Thyroid gland (tissue), 4 donors: ENCODE data around the gene CLEC19A. TPM values are rescaled to one million over a fixed set of nuclear protein-coding genes. Genes with fewer than 3 reads are reported as not detected.
A peak's percentile ranks its signal among the peaks of the same experiment; 100 is the strongest.

Source experiments
- DNase-seq, 2 donors: peaks; one replicate each; pipeline ENCODE4 v3.0.0-alpha.2; 2019
- H3K27ac ChIP-seq, 3 donors: fragments of 200-600 bp; sonication (generic); 1 replicate in 2 of 3; 2 replicates in 1 of 3; pipeline ENCODE4 v1.5.1; 2016 to 2019; ENCODE audit warnings: mild to moderate bottlenecking in 1 of 3, moderate library complexity in 1 of 3
- H3K27me3 ChIP-seq: fragments of 200-600 bp; sonication (generic); one replicate; pipeline ENCODE4 v1.5.1; 2019
- H3K36me3 ChIP-seq, 2 donors: fragments of 200-600 bp; sonication (generic); one replicate each; pipeline ENCODE4 v1.5.1; 2016 to 2019
- H3K4me1 ChIP-seq, 2 donors: fragments of 200-600 bp; sonication (generic); one replicate each; pipeline ENCODE4 v1.5.1; 2017 to 2019
- H3K4me3 ChIP-seq, 3 donors: fragments of 200-600 bp; sonication (generic); replicated peaks in 1 of 3; 1 replicate in 2 of 3; 2 replicates in 1 of 3; pipeline ENCODE4 v1.5.1; 2016; ENCODE audit warnings: mild to moderate bottlenecking in 1 of 3
- H3K9me3 ChIP-seq: fragments of 200-600 bp; sonication (generic); one replicate; pipeline ENCODE4 v1.5.1; 2017
- CTCF ChIP-seq, 6 experiments: fragments of 200-600 bp in 3 of 6; fragments of 450-650 bp in 3 of 6; sonication (generic) in 3 of 6; IDR thresholded peaks; one replicate each; pipeline ENCODE4 v1.5.1; 2016 to 2019; ENCODE audit warnings: antibody characterized with exemption in 6 of 6, mild to moderate bottlenecking in 2 of 6, inconsistent platforms in 1 of 6, moderate library complexity in 1 of 6
- POLR2A ChIP-seq, 2 donors: fragments of 450-650 bp; IDR thresholded peaks; one replicate each; pipeline ENCODE4 v1.6.1; 2017; ENCODE audit warnings: antibody characterized with exemption in 2 of 2, mild to moderate bottlenecking in 2 of 2, moderate library complexity in 1 of 2
- WGBS, 2 donors: methylation state at CpG; one replicate each; pipeline ENCODE4 v1.1.5; 2017; 5-methylcytosine and 5-hydroxymethylcytosine counted together
- intact Hi-C: fragments of 100-400 bp; cut with DNase I; formaldehyde crosslinking; loops from one replicate; pipeline ENCODE4 v1.15.1; 2023
- total RNA-seq, 4 donors: library from RNA; depleted of rRNA; stranded (reverse); fragments of >200 nt; gene quantifications; one replicate each; pipeline ENCODE4 v1.2.3, GENCODE V29; 2016

CLEC19A gene
- total RNA-seq, 4 donors from 2014 or later, result not detected

GRCh38 chr16:19305443-19305842, 19.9 kb downstream of the CLEC19A start:
- no peaks in the 10 kb centered on the region for H3K27me3 ChIP-seq
- 89 to 92% methylated on average over 2 of the region's 2 CpGs for WGBS, 2 donors
- H3K4me3 ChIP-seq, result no peak overlapping the region
- no peak overlapping the region for H3K27ac ChIP-seq
- no peaks in the 10 kb centered on the region for H3K9me3 ChIP-seq
- H3K36me3 ChIP-seq, result no peaks in the 10 kb centered on the region
- H3K4me1 ChIP-seq, result no peaks in the 10 kb centered on the region
- TF ChIP-seq CTCF (IDR thresholded peaks at IDR 0.05) (no peak), POLR2A (IDR thresholded peaks at IDR 0.05) (no peak)
- intact Hi-C loops, result no loop called here
- no peak for DNase-seq

GRCh38 chr16:19307587-19308241, 22.2 kb downstream of the CLEC19A start:
- no peaks in the 10 kb centered on the region for H3K27me3 ChIP-seq
- H3K4me1 ChIP-seq, result no peaks in the 10 kb centered on the region
- H3K4me3 ChIP-seq, result no peak overlapping the region
- intact Hi-C loops, result no loop called here
- WGBS, 2 donors, result 57 to 60% methylated on average over 8 of the region's 8 CpGs
- no peaks in the 10 kb centered on the region for H3K36me3 ChIP-seq
- TF ChIP-seq POLR2A (IDR thresholded peaks at IDR 0.05) (no peak), CTCF (IDR thresholded peaks at IDR 0.05) (no peak)
- peak in 1 of 2 donors; percentile 2 for DNase-seq
- no peaks in the 10 kb centered on the region for H3K9me3 ChIP-seq
- no peak overlapping the region for H3K27ac ChIP-seq

- Histone ChIP-seq H3K4me1 (no peaks in the 10 kb centered on the region), H3K9me3 (no peaks in the 10 kb centered on the region), H3K4me3 (no peak overlapping the region), H3K27ac (no peak overlapping the region), H3K27me3 (no peaks in the 10 kb centered on the region), H3K36me3 (no peaks in the 10 kb centered on the region)
- 81 to 86% methylated on average over 1 of the region's 1 CpG for WGBS, 2 donors
- DNase-seq, result no peak
- intact Hi-C loops, result no loop called here
- TF ChIP-seq CTCF (IDR thresholded peaks at IDR 0.05) (no peak), POLR2A (IDR thresholded peaks at IDR 0.05) (no peak)
Observed at GRCh38 chr16:19308392-19308791, 22.9 kb downstream of the CLEC19A start.

GRCh38 chr16:19309178-19309577, 23.6 kb downstream of the CLEC19A start:
- no peaks in the 10 kb centered on the region for H3K4me1 ChIP-seq
- H3K4me3 ChIP-seq, result no peak overlapping the region
- TF ChIP-seq CTCF (IDR thresholded peaks at IDR 0.05) (no peak), POLR2A (IDR thresholded peaks at IDR 0.05) (no peak)
- H3K9me3 ChIP-seq, result no peaks in the 10 kb centered on the region
- WGBS, 2 donors, result 84 to 86% methylated on average over 5 of the region's 5 CpGs
- no peaks in the 10 kb centered on the region for H3K27me3 ChIP-seq
- H3K27ac ChIP-seq, result no peak overlapping the region
- DNase-seq, result no peak
- intact Hi-C loops, result no loop called here
- no peaks in the 10 kb centered on the region for H3K36me3 ChIP-seq

GRCh38 chr16:19314718-19315425, 29.3 kb downstream of the CLEC19A start:
- no peaks in the 10 kb centered on the region for H3K27me3 ChIP-seq
- no peaks in the 10 kb centered on the region for H3K4me1 ChIP-seq
- H3K4me3 ChIP-seq, result no peak overlapping the region
- 63 to 89% methylated on average over 2 of the region's 2 CpGs for WGBS, 2 donors
- H3K27ac ChIP-seq, result no peak overlapping the region
- intact Hi-C loops, result no loop called here
- H3K36me3 ChIP-seq, result no peaks in the 10 kb centered on the region
- DNase-seq, result no peak
- no peaks in the 10 kb centered on the region for H3K9me3 ChIP-seq
- TF ChIP-seq CTCF (IDR thresholded peaks at IDR 0.05), result no peak
- no peak for TF ChIP-seq POLR2A (IDR thresholded peaks at IDR 0.05)
